HCT116 (cell line): ENCODE data around the gene SGPP2. TPM values are rescaled to one million over a fixed set of nuclear protein-coding genes. Genes with fewer than 3 reads are reported as not detected.

ENCODE experiments used
- ATAC-seq: fragments of 200-7000 bp; cut with Tn5 transposase; 2 replicates; pipeline ENCODE4 v1.9.1; 2020; ENCODE audit warnings: mild to moderate bottlenecking, moderate library complexity
- BruUV-seq: library from RNA; stranded (reverse); fragments of 400-500 nt; replicated peaks from 2 replicates; lab custom pipeline; 2021; lab: Mats Ljungman, UMichigan
- CTCF ChIA-PET: fragments of 300-600 bp; sonication (Branson Sonifier 250); formaldehyde crosslinking; loops from one replicate; lab custom pipeline; 2021; ENCODE audit warnings: antibody characterized with exemption; lab: Charles Lee
- POLR2A ChIA-PET: fragments of 300-600, 350-600 bp; sonication (Branson Sonifier 250); formaldehyde crosslinking; loops from one replicate; lab custom pipeline; 2021; ENCODE audit warnings: antibody characterized with exemption; lab: Charles Lee
- RAD21 ChIA-PET, 2 experiments: fragments of 300-600 bp; sonication (Branson Sonifier 250); formaldehyde crosslinking; loops; one replicate each; lab custom pipeline; 2023; ENCODE audit warnings: low total read pairs in 2 of 2; ENCODE audit not compliant: uncharacterized antibody in 2 of 2, unreplicated experiment in 2 of 2, low non-redundant PET in 1 of 2; lab: Charles Lee
- DNase-seq: peaks from one replicate; pipeline ENCODE4 v3.0.0-alpha.2; 2010; ENCODE audit warnings: low read depth, low spot score
- H2AFZ ChIP-seq: fragments of 200-600 bp; shearing (Covaris generic), sonication (generic); 2 replicates; pipeline ENCODE4 v1.6.1; 2017; ENCODE audit warnings: low read depth, mixed run types, mixed read lengths, antibody characterized with exemption, low read length; ENCODE audit not compliant: poor library complexity, severe bottlenecking
- H3K27ac ChIP-seq: 2 replicates; pipeline ENCODE4 v1.5.1; 2012; ENCODE audit warnings: low read depth, low read length
- H3K27me3 ChIP-seq: fragments of 200-600 bp; sonication (generic); 2 replicates; pipeline ENCODE4 v1.6.1; 2016; ENCODE audit warnings: mixed run types, low read length, mixed read lengths; ENCODE audit not compliant: insufficient read depth
- H3K36me3 ChIP-seq, 2 experiments: fragments of 200-500 bp in 1 of 2; fragments of 200-600 bp in 1 of 2; sonication (Bioruptor generic) in 1 of 2; sonication (generic) in 1 of 2; 2 replicates each; pipeline versions ENCODE4 v1.5.1 to v1.6.1; 2014 to 2016; ENCODE audit warnings: low read length in 2 of 2, inconsistent platforms in 1 of 2, mixed read lengths in 1 of 2, mixed run types in 1 of 2; ENCODE audit not compliant: insufficient read depth in 2 of 2, control insufficient read depth in 1 of 2
- H3K4me1 ChIP-seq, 2 experiments: fragments of 200-600 bp in 1 of 2; sonication (generic) in 1 of 2; 2 replicates each; pipeline versions ENCODE4 v1.5.1 to v1.6.1; 2012 to 2017; ENCODE audit warnings: low read length in 2 of 2, inconsistent platforms in 1 of 2, mild to moderate bottlenecking in 1 of 2, mixed read lengths in 1 of 2, mixed run types in 1 of 2, moderate library complexity in 1 of 2; ENCODE audit not compliant: insufficient read depth in 2 of 2, control insufficient read depth in 1 of 2
- H3K4me2 ChIP-seq: fragments of 200-600 bp; sonication (generic); 2 replicates; pipeline ENCODE4 v1.6.1; 2017; ENCODE audit warnings: mixed run types, low read length, mixed read lengths
- H3K4me3 ChIP-seq, 2 experiments: fragments of 200-600 bp in 1 of 2; sonication (generic) in 1 of 2; replicated peaks in 1 of 2; 2 replicates each; pipeline ENCODE4 v1.5.1; 2011 to 2016; ENCODE audit warnings: low read length in 2 of 2, control low read depth in 1 of 2, low read depth in 1 of 2, mild to moderate bottlenecking in 1 of 2, mixed read lengths in 1 of 2, mixed run types in 1 of 2
- H3K79me2 ChIP-seq: fragments of 200-600 bp; sonication (generic); 2 replicates; pipeline ENCODE4 v1.6.1; 2017; ENCODE audit warnings: mild to moderate bottlenecking, mixed run types, low read length, moderate library complexity, mixed read lengths; ENCODE audit not compliant: insufficient read depth
- H3K9ac ChIP-seq: fragments of 200-600 bp; sonication (generic); 2 replicates; pipeline ENCODE4 v1.6.1; 2016; ENCODE audit warnings: low read length, mixed read lengths
- H3K9me2 ChIP-seq: fragments of 200-600 bp; sonication (generic), shearing (Covaris generic); 2 replicates; pipeline ENCODE4 v1.6.1; 2017; ENCODE audit warnings: mixed run types, mild to moderate bottlenecking, moderate library complexity; ENCODE audit not compliant: insufficient read depth
- H3K9me3 ChIP-seq, 2 experiments: fragments of 200-500 bp in 1 of 2; fragments of 200-600 bp in 1 of 2; sonication (Bioruptor generic) in 1 of 2; sonication (generic) in 1 of 2; 2 replicates each; pipeline ENCODE4 v1.6.1; 2014 to 2017; ENCODE audit warnings: low read length in 2 of 2, mixed read lengths in 2 of 2, inconsistent platforms in 1 of 2, low read depth in 1 of 2, mild to moderate bottlenecking in 1 of 2, mixed run types in 1 of 2, moderate library complexity in 1 of 2; ENCODE audit not compliant: control insufficient read depth in 1 of 2, insufficient read depth in 1 of 2
- H4K20me1 ChIP-seq: fragments of 200-600 bp; sonication (generic), shearing (Covaris generic); 2 replicates; pipeline ENCODE4 v1.6.1; 2017; ENCODE audit warnings: mixed run types, mild to moderate bottlenecking, moderate library complexity; ENCODE audit not compliant: insufficient read depth
- CBX3 ChIP-seq: IDR thresholded peaks from 2 replicates; pipeline ENCODE4 v1.6.1; 2012; ENCODE audit warnings: low read depth
- CEBPB ChIP-seq: IDR thresholded peaks from 2 replicates; pipeline ENCODE4 v1.6.1; 2012; ENCODE audit warnings: low read depth
- CTCF ChIP-seq, 3 experiments: fragments of 200-600 bp in 1 of 3; sonication (generic) in 1 of 3; IDR thresholded peaks in 2 of 3; conservative IDR thresholded peaks in 1 of 3; 2 replicates each; pipeline ENCODE4 v1.5.1; 2012 to 2017; ENCODE audit warnings: low read depth in 2 of 3, low read length in 2 of 3, antibody characterized with exemption in 1 of 3, borderline replicate concordance in 1 of 3, control low read depth in 1 of 3, mild to moderate bottlenecking in 1 of 3, mixed read lengths in 1 of 3, mixed run types in 1 of 3, moderate library complexity in 1 of 3; ENCODE audit not compliant: insufficient read depth in 1 of 3
- EGR1 ChIP-seq: IDR thresholded peaks from 2 replicates; pipeline ENCODE4 v1.6.1; 2012; ENCODE audit warnings: low read depth
- EZH2 ChIP-seq: fragments of 200-600 bp; sonication (generic); IDR thresholded peaks from 2 replicates; pipeline ENCODE4 v1.6.1; 2017; ENCODE audit warnings: antibody characterized with exemption, mixed run types
- EZH2phosphoT487 ChIP-seq: fragments of 200-600 bp; IDR thresholded peaks from 2 replicates; pipeline ENCODE4 v1.6.1; 2018; ENCODE audit warnings: antibody characterized with exemption, borderline replicate concordance
- JUND ChIP-seq: IDR thresholded peaks from 2 replicates; pipeline ENCODE4 v1.6.1; 2012
- MAX ChIP-seq: IDR thresholded peaks from 2 replicates; pipeline ENCODE4 v1.6.1; 2012
- POLR2A ChIP-seq: IDR thresholded peaks from 2 replicates; pipeline ENCODE4 v1.7.0; 2011; ENCODE audit warnings: borderline replicate concordance; ENCODE audit not compliant: insufficient read depth, insufficient read length; ENCODE audit errors: extremely low read depth
- POLR2AphosphoS5 ChIP-seq: IDR thresholded peaks from 2 replicates; pipeline ENCODE4 v1.6.1; 2011; ENCODE audit warnings: mild to moderate bottlenecking, low read depth, low read length, moderate library complexity
- REST ChIP-seq: IDR thresholded peaks from 2 replicates; pipeline ENCODE4 v1.6.1; 2012; ENCODE audit warnings: low read depth
- SIN3A ChIP-seq: IDR thresholded peaks from 2 replicates; pipeline ENCODE4 v1.6.1; 2012; ENCODE audit warnings: low read depth
- SP1 ChIP-seq: IDR thresholded peaks from 2 replicates; pipeline ENCODE4 v1.6.1; 2012; ENCODE audit warnings: low read depth
- SRF ChIP-seq: IDR thresholded peaks from 2 replicates; pipeline ENCODE4 v1.6.1; 2012; ENCODE audit warnings: low read depth
- TCF7L2 ChIP-seq: IDR thresholded peaks from 2 replicates; pipeline ENCODE4 v1.7.0; 2011; ENCODE audit warnings: borderline replicate concordance, inconsistent platforms; ENCODE audit not compliant: insufficient read depth, insufficient read length; ENCODE audit errors: extremely low read depth
- ZBTB33 ChIP-seq: IDR thresholded peaks from 2 replicates; pipeline ENCODE4 v1.6.1; 2011; ENCODE audit warnings: mild to moderate bottlenecking, low read length, moderate library complexity; ENCODE audit not compliant: insufficient replicate concordance; ENCODE audit errors: extremely low read depth
- ZFX ChIP-seq: fragments of 450-650 bp; IDR thresholded peaks from 2 replicates; pipeline ENCODE4 v1.6.1; 2017
- intact Hi-C: fragments of 100-400 bp; cut with micrococcal nuclease; formaldehyde crosslinking; loops from 2 replicates; pipeline ENCODE4 v1.10.0; 2022
- total RNA-seq: library from RNA; stranded (reverse); gene quantifications from one replicate; pipeline ENCODE4 v1.2.1, GENCODE V29; 2021; ENCODE audit not compliant: unreplicated experiment

Gene SGPP2
- total RNA-seq, 1 experiment from 2014 or later = 1.6 TPM

GRCh38 chr2:222547083-222547482, 122.7 kb downstream of the SGPP2 start:
- H3K4me3 ChIP-seq = no peak overlapping the region
- CTCF ChIA-PET = no interaction called here
- no peak overlapping the region for H3K9ac ChIP-seq
- intact Hi-C loops = no loop called here
- ATAC-seq (no peak), DNase-seq (no peak)
- H3K27ac ChIP-seq = no peak overlapping the region
- RAD21 ChIA-PET = no interaction called here
- no peaks in the 10 kb centered on the region for H3K9me2 ChIP-seq
- no peaks in the 10 kb centered on the region for H3K36me3 ChIP-seq
- no TSS peak for BruUV-seq
- H3K9me3 ChIP-seq = no peaks in the 10 kb centered on the region
- no peak overlapping the region for H2AFZ ChIP-seq
- TF ChIP-seq ZFX (no peak), REST (no peak), MAX (no peak), EGR1 (no peak), SIN3A (no peak), CBX3 (no peak), TCF7L2 (no peak), JUND (no peak), POLR2A (no peak), SRF (no peak), EZH2phosphoT487 (no peak), EZH2 (no peak), SP1 (no peak), CTCF (IDR thresholded peaks at IDR 0.05 in 2 of 3, conservative IDR thresholded peaks at IDR 0.05 in 1 of 3; ENCODE audit: borderline replicate concordance in 1 of 3, insufficient read depth in 1 of 3, low read depth in 2 of 3, low read length in 2 of 3) (no peak), ZBTB33 (no peak), POLR2AphosphoS5 (no peak), CEBPB (no peak)
- TF ChIP-seq, all 23 proteins: peak for 0
- no peaks in the 10 kb centered on the region for H3K79me2 ChIP-seq
- H4K20me1 ChIP-seq = no peaks in the 10 kb centered on the region
- peaks cover 33% of the 10 kb centered on the region for H3K27me3 ChIP-seq
- no peaks in the 10 kb centered on the region for H3K4me1 ChIP-seq
- POLR2A ChIA-PET = no interaction called here
- H3K4me2 ChIP-seq = no peak overlapping the region
